ENCODE results near the gene CRYBB1. TPM values are rescaled to one million over a fixed set of nuclear protein-coding genes. Genes with fewer than 3 reads are reported as not detected.

Gene CRYBB1
- polyA plus RNA-seq, 3 donors = 0.33 to 1.6 (median 0.78) TPM

- no peak for DNase-seq
- Mint-ChIP-seq H3K27ac (no peak overlapping the region), H3K27me3 (ENCODE audit: low read depth in 3 of 3) (peaks cover 2 to 4% (median 3%) of the 10 kb centered on the region in 3 donors), H3K36me3 (no peaks in the 10 kb centered on the region), H3K9me3 (peaks cover 0 to 2% (median 0%) of the 10 kb centered on the region in 7 donors), H3K4me1 (peaks cover 46% of the 10 kb centered on the region), H3K4me3 (no peak overlapping the region)
- Histone ChIP-seq H3K4me3 (replicated peaks in 1 of 3; ENCODE audit: low read depth in 2 of 3, low read length in 3 of 3) (no peak overlapping the region), H3K4me1 (ENCODE audit: control insufficient read depth in 1 of 2, insufficient read depth in 2 of 2, low read length in 2 of 2) (peaks cover 22 to 30% of the 10 kb centered on the region in 2 donors), H3K27me3 (ENCODE audit: control insufficient read depth in 2 of 2, insufficient read depth in 2 of 2, low read length in 2 of 2) (no peaks in the 10 kb centered on the region), H3K79me2 (ENCODE audit: insufficient read depth, low read length) (no peaks in the 10 kb centered on the region), H3K36me3 (replicated peaks in 1 of 2; ENCODE audit: control insufficient read depth in 1 of 2, insufficient read depth in 2 of 2, low read length in 2 of 2) (no peaks in the 10 kb centered on the region), H3K27ac (ENCODE audit: low read depth in 1 of 2, low read length in 2 of 2) (no peak overlapping the region), H4K20me1 (ENCODE audit: insufficient read depth, low read length) (no peaks in the 10 kb centered on the region), H2AFZ (ENCODE audit: insufficient read depth, low read depth, low read length, poor library complexity, severe bottlenecking) (no peak overlapping the region), H3K9me3 (replicated peaks in 1 of 2; ENCODE audit: control insufficient read depth in 1 of 2, insufficient read depth in 1 of 2, low read length in 2 of 2) (no peaks in the 10 kb centered on the region), H3K4me2 (replicated peaks; ENCODE audit: extremely low read depth, low read length, poor library complexity, severe bottlenecking) (no peak overlapping the region), H3K9ac (ENCODE audit: insufficient read depth, low read length, poor library complexity, severe bottlenecking) (no peak overlapping the region)
- intact Hi-C loops (cut with micrococcal nuclease) = no loop called here
- TF ChIP-seq CTCF (IDR thresholded peaks at IDR 0.05) = no peak
- 70% methylated on average over 4 of the region's 6 CpGs for WGBS (ENCODE audit: insufficient coverage)
Measured at GRCh38 chr22:26619510-26619909, 1.7 kb upstream of the CRYBB1 start.

GRCh38 chr22:26618455-26618854, 628 bp upstream of the CRYBB1 start:
- Histone ChIP-seq H3K4me1 (ENCODE audit: control insufficient read depth in 1 of 2, insufficient read depth in 2 of 2, low read length in 2 of 2) (peaks cover 22 to 30% of the 10 kb centered on the region in 2 donors), H3K27ac (ENCODE audit: low read depth in 1 of 2, low read length in 2 of 2) (peak overlapping the region; percentile 54 to 85), H3K9ac (ENCODE audit: insufficient read depth, low read length, poor library complexity, severe bottlenecking) (no peak overlapping the region), H3K36me3 (replicated peaks in 1 of 2; ENCODE audit: control insufficient read depth in 1 of 2, insufficient read depth in 2 of 2, low read length in 2 of 2) (no peaks in the 10 kb centered on the region), H3K27me3 (ENCODE audit: control insufficient read depth in 2 of 2, insufficient read depth in 2 of 2, low read length in 2 of 2) (no peaks in the 10 kb centered on the region), H3K79me2 (ENCODE audit: insufficient read depth, low read length) (no peaks in the 10 kb centered on the region), H3K4me3 (replicated peaks in 1 of 3; ENCODE audit: low read depth in 2 of 3, low read length in 3 of 3) (no peak overlapping the region), H3K9me3 (replicated peaks in 1 of 2; ENCODE audit: control insufficient read depth in 1 of 2, insufficient read depth in 1 of 2, low read length in 2 of 2) (no peaks in the 10 kb centered on the region), H2AFZ (ENCODE audit: insufficient read depth, low read depth, low read length, poor library complexity, severe bottlenecking) (peak overlapping the region; percentile 82), H3K4me2 (replicated peaks; ENCODE audit: extremely low read depth, low read length, poor library complexity, severe bottlenecking) (no peak overlapping the region), H4K20me1 (ENCODE audit: insufficient read depth, low read length) (no peaks in the 10 kb centered on the region)
- H3K27me3 Mint-ChIP-seq (ENCODE audit: low read depth in 3 of 3) = peaks cover 2 to 8% (median 3%) of the 10 kb centered on the region in 3 donors
- no peaks in the 10 kb centered on the region for H3K9me3 Mint-ChIP-seq
- no peak overlapping the region for H3K4me3 Mint-ChIP-seq
- peaks cover 46% of the 10 kb centered on the region for H3K4me1 Mint-ChIP-seq
- H3K36me3 Mint-ChIP-seq = no peaks in the 10 kb centered on the region
- no peak for DNase-seq
- WGBS (ENCODE audit: insufficient coverage) = 94% methylated on average over 6 of the region's 8 CpGs
- peak overlapping the region in 5 of 7 donors; percentile 6 to 96 (median 93) for H3K27ac Mint-ChIP-seq
- no peak for TF ChIP-seq CTCF (IDR thresholded peaks at IDR 0.05)
- intact Hi-C loops (cut with micrococcal nuclease) = no loop called here

All from CD14-positive monocyte (primary cell).